Measurements from ENCODE around the gene C19orf12.
"Not testable (repeated sequence)": the region's sequence is repeated elsewhere in the genome, so short reads cannot be mapped to it uniquely, and the experiment has no call there.

C19orf12 gene

DNA sequence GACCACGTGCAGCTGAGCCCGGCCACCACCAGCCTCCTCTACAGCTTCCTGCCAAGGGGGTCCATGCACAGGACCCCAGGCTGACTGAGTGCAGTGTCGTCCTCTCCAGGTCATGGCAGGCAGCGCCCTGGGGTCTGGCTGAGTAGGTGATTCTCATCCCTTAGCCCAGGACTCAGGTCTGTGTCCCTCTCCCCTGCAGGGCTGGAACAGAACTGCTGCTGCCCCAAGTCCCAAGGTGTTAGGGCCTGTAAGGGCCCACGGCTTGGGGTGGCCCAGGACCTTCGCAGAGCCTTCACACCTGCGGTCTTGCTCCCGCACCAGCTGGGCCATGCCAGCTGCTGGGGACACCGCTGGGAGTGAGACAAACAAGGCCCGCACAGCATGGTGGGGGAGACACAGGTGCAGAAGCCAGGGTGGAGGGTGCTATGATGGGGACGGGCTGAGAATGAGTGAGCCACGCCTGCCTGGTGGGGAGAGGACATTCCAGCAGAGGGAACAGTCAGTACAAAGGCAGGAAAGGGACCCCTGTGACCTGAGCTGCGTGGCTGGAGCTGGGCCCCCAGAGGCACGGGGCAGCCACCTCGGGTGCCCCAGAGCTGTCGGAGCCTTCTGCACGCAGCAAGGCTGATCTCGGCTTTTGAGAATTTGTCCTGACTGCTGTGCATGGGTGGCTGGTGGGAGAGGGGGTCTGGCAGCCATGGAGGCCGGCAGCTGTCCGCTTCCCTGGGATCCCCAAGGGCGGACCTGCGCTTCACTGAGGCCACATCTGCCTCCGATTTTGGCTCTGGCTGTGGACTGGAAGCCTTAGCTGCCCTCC, 37.9 kb downstream of the C19orf12 start:
- DNase-seq (ENCODE audit: low read depth in 2 of 3, low spot score in 1 of 3): no peak

DNA sequence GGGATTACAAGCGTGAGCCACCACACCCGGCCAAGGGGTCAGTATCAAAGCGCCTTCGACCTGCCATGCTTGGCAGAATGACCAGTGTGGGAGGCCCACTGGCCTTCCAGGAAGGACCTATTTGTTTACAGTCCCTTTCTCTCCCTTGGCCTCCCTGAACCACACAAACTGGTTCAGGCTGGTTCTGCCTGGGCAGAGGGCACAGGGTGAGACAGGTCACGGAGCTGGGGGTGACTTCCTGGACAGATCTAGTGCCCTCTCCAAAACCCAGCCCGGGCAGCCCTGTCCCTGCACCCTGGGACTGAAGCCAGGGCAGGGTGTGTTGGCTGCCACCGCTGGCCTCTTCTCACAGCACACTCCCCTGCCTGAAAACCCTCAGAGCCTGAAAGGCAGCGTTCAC, 38.5 kb downstream of the C19orf12 start:
- no peak for DNase-seq (ENCODE audit: low read depth in 2 of 3, low spot score in 1 of 3)

DNA sequence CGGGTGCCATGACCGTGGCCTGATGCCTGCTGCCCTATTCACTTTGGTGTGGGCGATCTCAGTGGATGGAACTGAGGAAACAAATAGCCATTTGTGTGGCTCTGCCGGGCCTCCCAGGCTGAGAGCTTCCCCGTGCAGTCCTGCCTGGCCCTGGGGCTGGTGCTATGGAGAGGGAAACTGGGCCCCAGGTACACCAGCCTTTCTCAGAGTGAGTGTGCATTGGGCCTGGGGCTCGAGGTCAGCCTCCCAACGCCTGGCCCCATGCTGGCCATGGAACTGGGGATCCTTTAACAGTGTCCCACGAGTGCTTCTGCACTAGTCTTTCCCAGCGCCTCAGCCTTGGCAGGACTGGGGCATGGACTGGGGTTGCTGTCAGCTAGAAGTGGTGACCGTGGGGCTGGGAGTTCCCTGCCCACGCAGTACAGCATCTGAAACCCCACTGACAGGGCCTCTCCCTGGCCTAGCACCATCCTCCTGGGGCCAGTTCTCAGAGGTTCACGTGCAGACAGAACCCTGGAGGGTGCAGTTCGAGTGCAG, 39.3 kb downstream of the C19orf12 start:
- no peak for DNase-seq (ENCODE audit: low read depth in 2 of 3, low spot score in 1 of 3)

DNA sequence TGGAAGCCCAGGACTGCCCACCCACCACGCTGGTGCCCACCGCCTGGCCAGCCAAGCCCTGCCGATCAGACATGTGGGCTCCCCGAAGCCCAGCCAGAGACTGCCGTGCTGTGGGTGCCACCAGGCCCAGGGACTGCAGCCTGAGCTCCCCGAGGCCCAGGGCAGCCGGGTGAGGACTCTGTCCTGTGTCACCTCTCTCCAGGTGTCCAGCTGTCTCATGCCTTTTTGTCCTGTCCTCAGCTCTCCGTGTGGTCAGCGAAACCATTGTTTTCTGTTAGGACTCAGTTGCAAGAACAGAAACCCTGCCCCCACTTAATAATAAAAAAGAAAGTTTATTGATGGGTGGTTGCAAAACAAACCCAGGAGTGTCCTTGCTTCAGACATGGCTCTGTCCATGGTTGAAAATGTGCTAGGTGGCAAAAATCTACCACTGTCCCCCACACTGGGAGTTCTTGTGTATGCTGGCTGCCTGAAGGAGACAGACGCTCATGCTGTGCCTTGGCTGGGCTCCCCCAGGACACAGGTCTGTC, 39.9 kb downstream of the C19orf12 start:
- DNase-seq (ENCODE audit: low read depth in 2 of 3, low spot score in 1 of 3): no peak

DNA sequence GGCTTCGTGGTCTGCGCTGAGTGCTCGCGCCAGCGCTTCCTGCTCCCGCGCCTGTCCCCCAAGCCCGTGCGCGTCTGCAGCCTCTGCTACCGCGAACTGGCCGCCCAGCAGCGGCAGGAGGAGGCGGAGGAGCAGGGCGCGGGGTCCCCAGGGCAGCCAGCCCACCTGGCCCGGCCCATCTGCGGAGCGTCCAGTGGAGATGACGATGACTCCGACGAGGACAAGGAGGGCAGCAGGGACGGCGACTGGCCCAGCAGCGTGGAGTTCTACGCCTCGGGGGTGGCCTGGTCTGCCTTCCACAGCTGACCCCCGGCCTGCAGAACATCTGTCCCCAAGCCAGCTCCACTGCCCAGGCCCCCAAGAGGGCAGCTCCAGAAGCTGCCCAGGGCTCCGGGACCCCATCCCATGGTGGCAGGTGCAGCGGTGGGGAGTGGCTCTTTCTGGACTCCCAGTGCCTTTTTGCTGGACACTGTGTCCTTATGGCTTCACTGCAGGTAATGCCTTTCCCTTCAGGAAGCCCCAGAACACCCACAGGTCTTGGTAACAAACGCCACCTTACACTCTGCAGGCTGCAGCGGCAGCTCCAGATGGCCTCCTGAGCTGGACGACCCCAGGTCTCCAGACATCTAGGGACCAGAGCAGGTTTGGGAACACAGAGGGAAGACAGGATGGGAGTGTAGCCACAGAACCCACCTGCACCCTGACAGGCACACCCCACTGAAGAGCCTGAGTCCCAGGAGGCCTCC, 40.5 kb downstream of the C19orf12 start:
- no peak for DNase-seq (ENCODE audit: low read depth in 2 of 3, low spot score in 1 of 3)

DNA sequence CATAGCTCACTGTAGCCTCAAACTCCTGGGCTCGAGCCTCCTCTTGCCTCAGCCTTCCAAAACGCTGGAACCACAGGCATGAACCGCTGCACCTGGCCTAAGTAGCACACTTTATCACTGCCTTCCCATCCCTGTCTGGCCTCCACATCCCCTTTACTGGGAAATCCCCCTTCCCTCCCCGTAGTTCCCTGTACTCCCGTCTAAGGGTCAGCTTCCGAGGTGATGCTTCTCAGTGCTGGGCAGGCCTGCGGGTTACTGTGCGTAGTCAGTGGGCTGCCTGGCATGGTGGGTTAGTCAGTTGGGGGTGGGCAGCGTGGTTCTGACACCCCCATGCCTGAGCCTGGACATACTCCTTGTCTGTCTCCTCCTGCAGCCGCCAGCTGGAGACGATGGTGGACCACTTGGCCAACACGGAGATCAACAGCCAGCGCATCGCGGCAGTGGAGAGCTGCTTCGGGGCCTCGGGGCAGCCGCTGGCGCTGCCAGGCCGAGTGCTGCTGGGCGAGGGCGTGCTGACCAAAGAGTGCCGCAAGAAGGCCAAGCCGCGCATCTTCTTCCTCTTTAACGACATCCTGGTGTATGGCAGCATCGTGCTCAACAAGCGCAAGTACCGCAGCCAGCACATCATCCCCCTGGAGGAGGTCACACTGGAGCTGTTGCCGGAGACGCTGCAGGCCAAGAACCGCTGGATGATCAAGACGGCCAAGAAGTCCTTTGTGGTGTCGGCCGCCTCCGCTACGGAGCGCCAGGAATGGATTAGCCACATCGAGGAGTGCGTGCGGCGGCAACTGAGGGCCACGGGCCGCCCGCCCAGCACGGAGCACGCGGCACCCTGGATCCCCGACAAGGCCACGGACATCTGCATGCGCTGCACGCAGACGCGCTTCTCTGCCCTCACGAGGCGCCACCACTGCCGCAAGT, 41.4 kb downstream of the C19orf12 start:
- DNase-seq (ENCODE audit: low read depth in 2 of 3, low spot score in 1 of 3): no peak

DNA sequence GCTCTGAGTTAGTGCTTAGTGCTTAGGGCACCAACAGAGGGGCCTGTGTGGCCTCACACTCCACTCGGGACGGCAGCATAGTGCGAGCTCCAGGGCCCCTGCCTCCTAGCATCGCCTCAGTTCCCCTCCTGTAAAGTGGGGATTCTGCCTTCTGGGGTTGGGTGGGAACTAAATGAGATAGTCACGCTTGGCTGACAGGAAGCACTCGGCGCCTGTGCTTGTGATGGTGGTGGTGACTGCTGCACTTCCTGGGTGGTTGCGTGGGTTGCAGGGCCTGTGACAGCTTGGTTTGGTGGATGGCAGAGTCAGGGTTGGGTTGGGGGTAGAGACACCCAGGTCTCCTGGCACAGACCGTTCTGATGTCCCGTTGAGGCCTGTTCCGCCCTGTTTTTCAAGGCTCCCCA, 42.1 kb downstream of the C19orf12 start:
- peak; percentile 72 to 79 (median 74) for DNase-seq (ENCODE audit: low read depth in 2 of 3, low spot score in 1 of 3)

DNA sequence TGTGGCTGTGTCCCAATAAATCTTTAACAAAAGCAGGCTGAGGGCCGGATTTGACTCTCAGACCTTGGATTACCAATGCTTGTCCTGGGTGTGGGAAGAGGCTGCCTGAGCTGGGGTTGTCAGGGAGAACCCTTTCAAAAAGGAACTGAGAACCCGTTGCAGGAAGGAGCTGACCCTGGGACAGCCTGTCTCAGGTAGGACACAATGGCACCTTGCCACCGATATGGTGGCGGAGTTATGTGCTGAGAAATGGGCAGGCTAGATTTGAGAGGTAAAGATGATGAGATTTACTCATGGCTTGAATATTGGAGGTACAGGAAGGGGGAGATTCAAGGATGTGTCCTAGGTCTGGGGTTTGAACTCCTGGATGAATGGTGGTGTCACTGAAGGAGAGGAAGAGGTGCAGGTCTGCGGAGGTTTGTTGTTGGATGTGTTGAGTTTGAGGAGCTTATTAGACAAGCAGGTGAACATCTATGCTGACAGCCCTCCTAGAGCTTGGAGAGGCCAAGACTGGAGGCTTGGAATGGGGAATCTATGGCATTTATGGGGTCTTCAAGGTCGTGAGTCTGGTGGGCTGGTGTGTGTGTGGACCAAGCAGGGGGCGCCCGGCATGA, 42.6 kb downstream of the C19orf12 start:
- DNase-seq (ENCODE audit: low read depth in 2 of 3, low spot score in 1 of 3): no peak

DNA sequence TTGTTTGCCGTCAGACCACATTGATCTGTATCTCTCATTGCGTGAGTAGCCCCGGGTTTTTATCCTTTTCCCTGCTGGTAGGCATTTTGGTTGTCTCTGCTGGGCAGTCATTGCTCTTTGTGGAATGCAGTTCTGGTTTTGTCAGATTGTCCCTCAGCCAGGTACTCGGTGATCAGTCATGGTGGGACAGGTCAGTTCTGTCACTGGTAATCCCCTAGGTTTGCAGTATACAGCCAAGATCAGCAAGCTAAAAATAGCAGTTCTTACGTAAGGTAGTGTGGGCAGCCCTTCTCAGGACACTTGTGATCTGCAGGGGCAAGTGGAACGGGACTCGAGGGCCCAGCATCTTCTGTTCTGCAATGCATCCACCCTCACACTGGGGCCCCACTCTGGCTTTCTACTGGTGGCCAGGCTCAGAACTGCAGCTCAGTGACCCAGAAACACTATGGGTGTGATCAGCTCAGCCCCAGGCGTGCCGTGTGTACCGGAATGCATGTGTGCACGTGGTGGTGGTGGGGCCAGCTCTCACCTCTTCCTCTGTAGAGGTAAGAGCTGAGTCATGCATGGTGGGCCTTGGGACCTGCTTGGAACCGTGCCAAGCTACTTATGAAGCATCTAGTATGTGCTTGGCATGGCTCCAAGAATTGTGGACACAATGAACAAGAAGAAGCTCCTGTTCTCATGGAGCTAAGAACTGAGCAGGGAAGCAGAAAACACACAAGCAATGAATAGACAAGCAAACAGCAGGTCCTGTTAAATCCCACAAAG, 43.5 kb downstream of the C19orf12 start:
- peak; percentile 72 to 86 (median 76) for DNase-seq (ENCODE audit: low read depth in 2 of 3, low spot score in 1 of 3)

DNA sequence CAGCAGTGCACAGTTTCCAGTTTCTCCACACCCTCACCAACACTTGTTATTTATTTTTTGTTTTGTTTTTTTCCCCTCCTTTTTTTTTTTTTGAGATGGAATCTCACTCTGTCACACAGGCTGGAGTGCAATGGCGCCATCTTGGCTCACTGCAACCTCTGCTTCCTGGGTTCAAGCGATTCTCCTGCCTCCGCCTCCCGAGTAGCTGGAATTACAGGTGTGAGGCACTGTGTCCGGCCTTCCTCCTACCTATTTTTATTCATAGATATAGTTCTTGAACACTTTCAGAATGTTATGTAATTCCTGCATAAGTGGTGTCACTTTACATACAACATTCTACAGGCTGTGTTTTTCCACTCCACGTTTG, 44.1 kb downstream of the C19orf12 start:
- DNase-seq (ENCODE audit: low read depth in 2 of 3, low spot score in 1 of 3): not testable (repeated sequence)

DNA sequence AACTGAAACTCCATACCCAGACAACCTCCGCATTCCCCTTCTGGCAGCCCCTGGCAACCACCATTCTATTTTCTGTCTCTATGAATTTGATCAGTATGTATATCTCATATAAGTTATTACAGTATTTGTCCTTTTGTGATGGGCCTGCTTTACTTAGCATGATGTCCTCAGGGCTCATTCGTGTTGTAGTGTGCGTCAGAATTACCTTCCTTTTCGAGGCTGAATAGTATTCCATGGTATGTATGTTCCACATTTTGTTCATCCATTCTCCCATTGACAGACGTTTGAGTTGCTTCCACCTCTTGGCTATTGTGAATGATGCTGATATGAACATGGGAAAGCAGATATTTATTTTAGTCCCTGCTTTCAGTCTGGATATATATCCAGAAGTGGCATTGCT, 44.8 kb downstream of the C19orf12 start:
- DNase-seq (ENCODE audit: low read depth in 2 of 3, low spot score in 1 of 3): no peak

DNA sequence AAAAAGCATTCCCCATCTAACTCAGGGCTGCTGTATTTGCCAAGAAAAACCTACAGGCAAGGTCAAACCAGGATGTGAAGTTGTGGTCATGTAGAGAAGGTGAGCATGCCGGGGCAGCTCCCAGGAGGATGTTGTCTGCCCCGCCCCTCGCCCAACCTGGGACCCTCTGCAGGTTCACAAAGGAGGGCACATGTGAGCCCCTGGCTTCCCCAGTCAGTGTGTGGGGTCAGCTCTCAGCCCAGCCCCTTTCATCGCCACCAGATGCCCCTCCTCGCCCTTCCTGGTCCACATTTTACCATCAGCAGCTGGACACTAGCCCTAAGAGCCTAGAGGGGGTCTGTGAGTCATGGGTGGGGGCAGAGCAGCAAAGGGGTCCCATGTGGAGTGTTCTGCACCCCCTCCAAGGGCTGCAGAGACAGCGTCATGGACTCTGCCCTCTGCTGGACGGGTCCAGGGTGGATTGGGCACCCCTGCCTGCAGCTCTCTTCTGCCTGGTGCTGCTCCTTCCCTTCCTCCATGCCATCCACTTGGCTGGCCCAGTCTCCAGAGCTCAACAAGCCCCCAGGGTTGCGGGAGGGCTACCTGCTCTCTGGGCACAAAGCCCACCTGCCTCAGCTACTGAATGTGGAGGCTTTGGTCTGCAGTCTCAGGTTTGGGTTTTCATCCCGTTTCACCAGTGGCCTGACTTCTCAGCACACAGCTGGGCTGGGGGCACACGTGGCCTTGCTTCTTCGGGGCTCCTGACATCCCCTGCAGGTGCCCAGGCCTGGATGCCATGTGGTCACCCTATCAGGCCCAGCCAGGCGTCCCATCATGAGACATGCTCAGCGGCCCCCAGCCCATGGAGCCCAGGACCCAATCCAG, 46.1 kb downstream of the C19orf12 start:
- no peak for DNase-seq (ENCODE audit: low read depth in 2 of 3, low spot score in 1 of 3)

DNA sequence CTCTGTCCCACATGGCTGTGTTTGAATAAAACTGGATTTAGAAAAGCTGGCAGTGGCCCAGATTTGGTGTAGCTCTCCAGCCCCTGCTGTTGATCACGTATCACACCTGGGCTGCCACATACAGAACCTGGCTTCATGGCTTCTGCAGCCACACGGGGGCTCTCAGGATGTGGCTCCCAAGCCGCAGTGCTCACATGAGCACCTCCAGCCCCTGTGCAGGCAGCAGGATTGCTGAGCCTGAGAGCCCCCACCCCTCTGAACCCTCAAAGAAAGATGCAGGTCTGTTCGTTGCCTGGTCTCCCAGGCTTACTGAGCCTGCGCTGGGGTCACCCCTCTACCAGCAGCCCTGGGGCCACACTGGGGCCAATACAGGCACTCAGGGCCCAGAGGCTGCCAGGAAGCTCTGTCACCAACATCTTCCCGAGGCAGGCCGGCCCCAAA, 47.1 kb downstream of the C19orf12 start:
- no peak for DNase-seq (ENCODE audit: low read depth in 2 of 3, low spot score in 1 of 3)

DNA sequence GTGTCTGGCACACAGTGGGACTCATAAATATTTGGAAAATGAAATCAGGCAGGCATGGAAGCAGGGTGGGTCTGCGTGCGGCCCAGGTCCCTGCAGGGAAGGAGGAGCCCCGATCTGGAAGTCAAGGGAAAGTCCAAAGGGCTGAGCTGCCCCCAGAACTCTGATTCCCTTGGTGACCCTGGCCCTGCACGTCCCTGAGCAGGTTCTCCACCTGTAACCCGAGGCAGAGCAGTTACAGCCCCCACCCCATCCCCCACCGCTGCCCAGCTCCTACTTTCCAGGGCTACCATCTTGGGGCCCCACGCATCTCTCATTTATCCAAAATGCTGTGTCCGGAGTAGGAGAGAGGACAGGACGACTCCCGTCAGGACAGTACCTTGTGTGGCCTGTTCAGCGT, 47.7 kb downstream of the C19orf12 start:
- DNase-seq (ENCODE audit: low read depth in 2 of 3, low spot score in 1 of 3): no peak

DNA sequence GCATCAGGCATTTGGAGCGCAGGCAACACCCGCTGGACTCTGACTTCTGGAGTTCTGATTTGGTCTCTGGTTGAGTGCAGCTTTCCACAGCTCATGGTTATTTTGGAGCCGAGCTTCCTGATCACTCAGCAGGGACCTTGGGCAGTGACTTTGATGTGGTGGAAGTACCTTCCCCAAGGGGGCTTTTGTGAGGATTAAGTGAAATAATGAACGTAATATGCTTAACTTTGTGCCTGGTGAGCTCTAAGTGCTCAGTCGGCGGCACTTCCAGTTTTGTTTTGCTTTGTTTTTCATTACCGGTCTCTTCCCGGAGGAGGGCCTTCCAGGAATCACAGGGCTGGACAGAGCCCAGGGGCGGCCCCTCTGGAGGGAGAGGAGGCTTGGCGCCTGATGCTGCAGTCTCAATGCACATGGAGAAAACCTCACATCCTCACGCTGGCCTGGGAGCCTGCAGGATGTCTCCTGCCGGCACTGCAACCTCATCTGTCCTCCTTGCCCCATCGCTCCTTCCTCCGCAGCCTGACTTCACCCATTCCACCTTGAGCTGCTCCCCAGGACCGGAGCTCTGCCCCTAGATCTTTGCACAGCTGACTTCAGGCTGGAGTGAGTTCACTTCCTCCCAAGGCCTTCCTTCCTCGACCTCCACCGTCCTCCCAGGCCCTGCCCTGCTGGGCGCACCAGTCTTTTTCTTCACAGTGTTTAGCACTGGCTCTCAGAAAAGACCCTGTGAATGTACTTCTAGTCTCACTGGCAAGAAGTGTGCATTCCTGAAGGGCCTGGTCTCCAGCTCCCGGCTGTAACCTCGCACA, 48.3 kb downstream of the C19orf12 start:
- no peak for DNase-seq (ENCODE audit: low read depth in 2 of 3, low spot score in 1 of 3)

DNA sequence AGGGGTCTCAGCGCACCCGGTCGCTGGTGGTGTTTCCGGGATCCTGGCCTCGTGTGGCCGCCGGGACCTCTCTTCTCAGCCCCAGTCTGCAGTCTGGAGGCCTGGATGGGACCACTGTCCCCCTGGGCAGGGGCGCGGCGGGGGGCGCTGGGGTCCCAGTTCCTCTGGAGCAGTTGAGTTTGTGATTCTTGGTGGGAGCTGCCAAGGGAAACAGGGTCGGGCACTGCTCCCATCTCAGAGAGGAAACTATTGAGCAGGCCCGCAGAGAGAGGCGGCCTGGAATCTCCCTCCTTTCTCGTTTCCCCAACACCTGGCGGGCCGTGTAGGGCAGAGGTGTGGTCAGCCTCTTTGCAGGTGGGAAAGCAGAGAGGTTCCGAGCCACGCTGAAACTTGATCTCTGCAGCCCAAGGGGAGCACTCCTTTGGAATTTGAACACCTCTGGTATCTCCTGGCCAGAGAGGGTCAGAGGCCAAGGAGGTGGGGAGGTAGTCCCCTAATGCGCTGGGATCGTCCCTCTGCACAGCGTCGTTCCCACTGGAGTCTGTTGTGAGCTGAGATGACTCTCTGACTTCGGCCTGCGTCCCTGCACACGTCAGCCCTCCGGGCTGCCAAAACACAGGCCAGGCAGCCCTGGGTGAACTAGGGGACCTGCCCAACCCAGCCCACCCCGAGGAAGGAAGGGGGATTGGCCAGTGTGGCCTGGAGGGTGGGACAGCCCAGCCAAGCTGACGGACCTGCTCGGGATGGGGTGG, 49.1 kb downstream of the C19orf12 start:
- no peak for DNase-seq (ENCODE audit: low read depth in 2 of 3, low spot score in 1 of 3)

DNA sequence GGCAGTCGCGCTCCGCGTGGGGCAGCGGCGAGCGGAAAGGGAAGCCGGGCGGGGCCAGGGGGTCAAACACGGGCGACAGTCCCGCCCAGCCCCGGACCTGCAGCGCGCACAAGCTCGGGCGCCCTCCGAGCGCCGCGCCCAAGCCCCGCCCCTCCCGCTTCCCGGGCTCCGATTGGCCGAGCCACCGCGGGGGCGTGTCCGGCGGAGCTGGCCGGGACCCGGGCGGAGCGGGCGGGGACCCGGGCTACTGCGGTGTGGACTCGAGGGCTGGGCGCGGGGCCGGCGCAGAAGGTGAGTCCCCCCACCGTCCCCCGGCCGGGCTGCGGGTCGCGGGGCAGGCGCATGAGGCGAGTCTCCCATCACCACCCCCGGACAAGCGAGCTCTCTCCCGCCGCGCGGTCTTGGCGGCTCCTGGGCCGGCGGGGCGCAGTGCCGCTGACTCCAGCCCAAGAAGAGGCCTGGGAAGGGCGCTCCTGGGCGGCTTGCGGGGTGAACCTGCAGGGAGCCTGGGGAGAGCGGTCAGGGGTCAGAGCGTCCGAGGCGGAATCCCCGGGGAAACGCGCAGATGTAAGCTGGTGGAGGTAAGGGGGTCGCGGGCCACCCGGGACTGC, 49.7 kb downstream of the C19orf12 start, which contains the start of gene PLEKHF1:
Gene PLEKHF1 (plus strand): TSS at position 247 of the 611 bp plus-strand sequence. CDS start 8,379 bp downstream, outside the sequence.
- DNase-seq (ENCODE audit: low read depth in 2 of 3, low spot score in 1 of 3): peak; percentile 70 to 84 (median 77)
